NCI-H2196 (cell line): Measurements from ENCODE around the gene THSD4.

Experiments used
- DNase-seq: peaks from one replicate; lab custom pipeline; 2025; ENCODE audit not compliant: unreplicated experiment; lab: John Stamatoyannopoulos, UW

THSD4 gene

GRCh38 chr15:71471347-71471746, 356.1 kb downstream of the THSD4 start:
- no peak for DNase-seq

DNA sequence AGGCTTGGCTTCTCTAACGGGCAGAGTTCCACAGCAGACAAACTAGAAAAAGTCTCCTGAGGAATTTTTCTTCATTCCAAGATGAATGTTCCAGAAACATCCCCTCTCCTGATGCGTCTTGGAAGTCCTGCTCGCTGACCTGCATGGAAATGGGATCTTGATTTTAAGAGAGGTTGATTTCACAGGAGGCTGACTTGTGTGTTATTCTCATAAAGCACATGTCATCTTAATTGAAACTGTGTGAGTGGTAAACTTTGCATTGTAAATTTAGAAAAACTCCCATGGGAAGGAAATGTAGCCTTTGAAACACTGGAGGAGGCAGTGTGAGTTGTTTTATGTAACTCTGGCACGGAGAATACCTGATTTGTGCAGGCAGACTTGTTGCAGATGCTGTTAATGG, 357.3 kb downstream of the THSD4 start:
- no peak for DNase-seq

GRCh38 chr15:71473751-71474150, 358.5 kb downstream of the THSD4 start:
- no peak for DNase-seq

GRCh38 chr15:71476823-71477222, 361.6 kb downstream of the THSD4 start:
- no peak for DNase-seq

GRCh38 chr15:71480556-71480955, 365.3 kb downstream of the THSD4 start:
- no peak for DNase-seq

DNA sequence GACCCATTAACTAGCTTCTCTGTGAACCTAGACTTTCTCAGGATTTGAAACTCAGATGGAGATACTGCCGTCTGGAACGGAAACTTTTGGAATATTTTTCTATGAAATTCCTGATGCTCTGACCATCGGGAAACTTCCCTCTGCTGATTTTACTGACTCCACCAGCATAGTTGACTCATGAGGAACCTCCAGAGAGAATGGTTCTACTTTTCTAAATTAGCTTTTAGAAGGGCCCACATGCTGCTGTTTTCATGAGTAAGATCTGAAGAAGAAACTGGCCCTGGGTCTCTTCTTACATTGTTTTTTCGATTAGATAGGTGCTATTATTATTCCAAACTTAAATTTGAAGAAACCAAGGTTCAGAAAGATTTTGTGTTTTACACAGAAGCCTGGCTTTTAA, 368.8 kb downstream of the THSD4 start:
- no peak for DNase-seq

DNA sequence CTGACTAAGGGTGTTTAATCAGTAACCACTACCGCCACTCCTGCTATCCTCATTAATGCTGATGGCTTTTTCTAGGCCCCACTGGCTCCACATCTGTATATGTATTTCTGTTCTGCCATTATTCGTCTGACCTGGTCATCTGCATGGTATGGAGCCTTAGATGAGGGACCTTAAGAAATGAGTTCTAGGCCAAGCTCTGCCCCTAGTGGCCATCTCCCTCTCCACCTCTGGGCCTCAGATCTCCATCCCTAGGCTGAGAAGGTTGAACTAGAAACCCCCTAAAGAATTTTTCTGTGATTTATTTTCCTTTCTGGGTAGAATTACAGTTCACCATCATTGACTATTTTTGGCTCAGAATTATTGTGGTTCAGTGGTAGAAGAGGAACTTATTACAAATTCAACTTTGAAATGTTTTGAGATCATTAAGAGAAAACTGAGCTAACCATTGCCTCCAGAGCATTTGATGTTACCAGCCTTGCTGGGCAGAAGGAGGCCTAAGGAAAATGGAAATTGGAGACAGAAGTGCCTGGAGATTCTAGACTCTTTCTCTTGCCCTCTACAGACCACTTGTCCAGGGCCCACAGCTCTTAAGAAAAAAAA, 369.9 kb downstream of the THSD4 start:
- no peak for DNase-seq

DNA sequence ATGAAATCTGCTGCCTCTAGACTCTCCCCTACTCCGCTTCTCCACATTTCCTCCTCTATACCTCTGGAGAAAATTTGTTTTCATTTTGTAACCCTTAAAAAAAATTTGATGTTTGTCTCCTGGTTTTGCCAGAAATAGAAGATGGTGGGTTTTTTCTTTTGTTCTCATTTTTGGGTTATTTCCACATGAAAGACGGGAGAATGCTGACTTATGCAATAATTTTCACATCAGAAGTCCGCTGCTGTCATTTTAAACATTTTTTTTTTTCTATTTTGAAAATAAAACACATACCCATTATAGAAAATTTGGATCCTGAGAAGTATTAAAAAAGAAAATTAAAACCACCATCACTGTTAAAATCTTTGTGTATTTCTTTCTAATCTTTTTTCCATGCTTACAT, 374.3 kb downstream of the THSD4 start:
- no peak for DNase-seq

GRCh38 chr15:71493526-71493925, 378.3 kb downstream of the THSD4 start:
- DNase-seq: no peak

GRCh38 chr15:71494563-71495397, 379.5 kb downstream of the THSD4 start:
- DNase-seq: no peak

GRCh38 chr15:71495398-71495780, 380.1 kb downstream of the THSD4 start:
- DNase-seq: no peak

- DNase-seq: no peak
Observed at GRCh38 chr15:71496336-71496955, 381.2 kb downstream of the THSD4 start.

- DNase-seq: no peak
Observed at GRCh38 chr15:71501344-71502076, 386.2 kb downstream of the THSD4 start.

GRCh38 chr15:71502077-71502432, 386.8 kb downstream of the THSD4 start:
- DNase-seq: no peak

DNA sequence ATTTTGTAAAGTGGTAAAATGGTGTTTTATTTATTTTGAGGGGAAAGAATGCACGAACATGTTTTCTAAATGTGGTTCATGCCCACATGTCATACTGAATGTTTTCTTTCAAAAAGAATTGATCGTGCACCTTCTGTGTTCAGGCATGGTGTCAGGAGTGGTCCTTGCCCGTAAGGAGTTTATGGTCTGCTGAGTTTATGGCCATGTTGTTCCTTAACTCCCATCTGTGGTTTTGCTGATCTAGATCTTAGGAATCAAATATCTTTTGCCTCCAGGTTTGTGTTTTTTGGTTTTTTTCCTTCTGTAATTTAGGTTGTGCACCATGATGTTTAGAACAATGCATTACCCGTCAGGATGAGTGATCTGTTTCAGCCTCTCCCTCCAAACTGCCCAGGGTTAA, 390.7 kb downstream of the THSD4 start:
- no peak for DNase-seq

DNA sequence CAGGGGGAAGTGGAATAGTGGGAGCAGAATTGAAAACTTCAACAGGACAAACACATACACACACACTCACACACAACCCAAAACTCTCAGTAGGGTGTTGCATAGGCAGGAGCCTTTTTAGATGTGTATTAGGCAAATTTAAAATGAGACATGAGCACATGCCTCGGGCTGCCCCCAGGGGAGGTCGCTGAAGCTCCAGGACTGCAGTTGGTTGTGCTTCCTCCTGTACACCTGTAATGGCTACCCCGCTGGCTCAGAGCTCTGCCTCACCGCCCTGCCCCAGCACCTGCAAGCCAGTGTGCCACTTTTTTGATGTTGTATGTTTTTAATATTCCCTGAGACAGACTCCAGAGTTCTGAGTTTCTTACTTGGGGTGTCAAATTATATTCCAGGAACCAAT, 391.7 kb downstream of the THSD4 start:
- DNase-seq: no peak

DNA sequence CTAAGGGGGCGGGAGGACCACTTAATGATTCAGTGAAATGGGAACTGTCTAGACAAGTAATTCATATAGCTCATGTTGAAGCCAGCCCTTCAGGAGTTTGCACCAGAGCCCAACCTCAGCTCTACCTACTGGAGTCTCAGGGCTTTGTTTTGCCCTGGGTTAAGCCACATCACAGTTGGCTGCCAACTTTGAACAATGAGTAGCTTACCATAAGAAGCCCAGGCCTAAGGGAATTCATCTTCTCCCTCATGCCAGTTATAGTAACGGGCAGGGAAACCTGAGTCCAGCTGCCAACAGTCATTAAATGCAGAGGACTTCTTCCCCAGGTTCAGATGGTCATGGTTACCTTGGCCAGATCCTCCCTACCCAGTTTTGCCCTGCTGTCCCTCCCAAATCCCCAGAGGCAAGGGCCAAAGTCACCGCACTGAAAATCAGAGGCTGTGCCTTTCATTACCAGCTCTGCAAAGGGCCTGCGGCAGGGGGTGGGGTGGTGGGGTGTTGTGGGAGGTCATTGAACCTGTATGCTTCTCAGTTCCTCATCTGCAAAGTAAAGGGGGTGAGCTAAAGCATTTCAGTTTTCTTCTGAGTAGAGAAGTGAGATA, 392.9 kb downstream of the THSD4 start:
- no peak for DNase-seq

- DNase-seq: no peak
Observed at GRCh38 chr15:71509139-71509538, 393.9 kb downstream of the THSD4 start.

GRCh38 chr15:71510763-71511162, 395.5 kb downstream of the THSD4 start:
- DNase-seq: no peak

DNA sequence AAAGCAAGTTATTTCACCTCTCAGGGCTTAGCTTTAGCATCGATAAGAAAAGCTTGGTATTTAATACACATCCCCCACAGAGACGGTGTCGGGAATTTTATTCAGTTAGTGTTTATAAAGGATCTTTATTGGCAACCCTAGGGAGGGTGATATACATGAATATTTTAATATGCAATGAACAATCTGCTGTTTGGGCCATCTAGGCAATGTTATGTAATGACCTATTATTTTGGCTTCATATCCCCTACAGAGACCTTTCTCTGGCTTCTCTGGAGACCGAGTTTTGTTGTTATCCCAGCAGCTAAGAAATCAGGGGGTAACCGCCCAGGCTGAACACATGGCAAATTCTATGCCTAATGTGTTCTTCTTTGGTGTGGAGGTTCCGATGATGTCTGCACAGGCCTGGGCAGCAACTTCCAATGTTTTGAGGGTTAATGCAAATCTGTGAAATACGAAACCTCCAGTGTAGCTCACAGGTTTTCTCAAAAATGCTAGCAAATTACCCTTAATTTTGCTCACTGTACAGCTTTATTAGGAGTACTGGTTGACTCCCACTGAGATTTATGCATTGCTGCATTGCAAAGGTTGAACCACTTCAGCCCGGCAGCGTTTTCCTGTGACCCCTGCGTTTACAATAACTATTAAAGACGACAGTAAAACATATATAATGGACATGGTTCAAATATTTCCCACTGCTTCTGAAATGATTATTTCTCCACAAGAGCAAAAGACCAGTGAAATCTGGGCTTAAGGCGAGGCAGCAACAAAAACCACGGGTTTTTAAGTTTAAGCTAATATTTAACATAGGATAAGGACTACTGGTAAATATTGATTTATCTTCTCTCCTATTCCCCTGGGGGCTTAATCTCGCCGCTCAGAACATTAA, 396.8 kb downstream of the THSD4 start:
- no peak for DNase-seq

GRCh38 chr15:71512682-71513006, 397.4 kb downstream of the THSD4 start:
- no peak for DNase-seq
